Measurements from ENCODE around the gene KRT77.

Gene KRT77

DNA sequence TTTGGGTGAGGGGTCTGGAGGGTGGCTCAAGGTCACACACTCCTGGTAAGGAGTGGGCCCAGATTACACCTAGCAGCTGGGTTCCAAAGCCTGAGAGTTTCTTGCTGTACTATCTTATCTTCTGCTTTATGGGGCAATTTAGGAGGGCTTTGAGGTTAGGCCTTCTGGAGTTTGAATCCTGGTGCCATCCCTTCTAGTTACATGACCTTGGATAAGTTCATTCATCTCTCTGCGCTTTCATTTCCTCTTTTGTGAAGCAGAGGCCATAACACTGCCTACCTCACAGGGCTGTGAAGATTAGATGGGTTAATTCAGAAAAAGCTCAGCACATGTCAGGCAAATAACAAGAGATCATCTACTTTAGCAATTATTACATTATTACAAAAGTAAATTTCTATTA lies 7.4 kb upstream of the KRT77 start:
- DNase-seq = no peak
- no peak for TF ChIP-seq CTCF (IDR thresholded peaks at IDR 0.05; ENCODE audit: low read depth, low read length)
- H3K9me3 ChIP-seq = no peaks in the 10 kb centered on the region
- no peaks in the 10 kb centered on the region for H3K36me3 ChIP-seq
- H3K27me3 ChIP-seq = peaks cover 31% of the 10 kb centered on the region
- H3K4me1 ChIP-seq = no peaks in the 10 kb centered on the region
- no peak overlapping the region for H3K4me3 ChIP-seq (ENCODE audit: low read depth, low read length)

DNA sequence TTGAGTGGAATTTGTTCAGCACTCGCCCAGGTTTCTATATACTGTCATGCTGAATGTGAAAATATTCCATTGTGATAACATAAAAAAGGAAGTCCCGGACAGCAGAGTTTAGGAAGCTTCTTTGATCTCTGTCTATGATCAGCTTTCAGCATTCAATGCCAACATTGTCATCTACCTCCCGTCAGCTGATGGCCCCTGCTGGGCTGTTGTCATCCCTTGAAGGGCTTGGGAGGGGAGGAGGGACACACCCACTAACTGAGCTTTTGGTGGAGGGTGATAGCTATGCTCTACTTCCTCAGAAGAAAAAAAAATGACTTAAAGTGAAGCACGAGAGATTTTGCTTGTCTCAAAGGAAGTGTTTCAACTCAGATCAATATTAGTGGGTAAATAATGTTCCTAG lies 4.7 kb upstream of the KRT77 start:
- H3K36me3 ChIP-seq = no peaks in the 10 kb centered on the region
- H3K4me3 ChIP-seq (ENCODE audit: low read depth, low read length) = no peak overlapping the region
- no peaks in the 10 kb centered on the region for H3K4me1 ChIP-seq
- no peaks in the 10 kb centered on the region for H3K9me3 ChIP-seq
- H3K27me3 ChIP-seq = peaks cover 11% of the 10 kb centered on the region
- no peak for DNase-seq
- no peak for TF ChIP-seq CTCF (IDR thresholded peaks at IDR 0.05; ENCODE audit: low read depth, low read length)

DNA sequence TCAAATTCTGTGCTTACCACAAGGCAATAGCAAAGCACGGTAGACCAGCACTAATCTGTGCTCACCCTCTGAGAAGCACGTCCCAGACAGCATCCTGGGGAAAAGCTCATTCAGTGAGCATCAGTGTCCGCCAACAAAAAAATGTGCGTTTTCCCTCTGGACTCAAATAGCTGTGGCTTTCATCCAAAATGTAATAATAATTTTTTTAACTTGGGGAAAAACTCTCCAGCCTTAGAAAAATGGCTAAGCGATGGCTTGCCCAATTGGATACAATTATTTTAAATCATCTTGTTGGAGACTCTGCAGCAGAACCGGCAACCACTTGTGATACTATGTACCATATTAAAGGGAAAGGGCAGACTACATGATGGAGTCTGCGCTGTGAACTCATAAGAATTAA lies 1.1 kb upstream of the KRT77 start:
- no peak for DNase-seq
- H3K4me3 ChIP-seq (ENCODE audit: low read depth, low read length) = no peak overlapping the region
- H3K36me3 ChIP-seq = no peaks in the 10 kb centered on the region
- H3K4me1 ChIP-seq = no peaks in the 10 kb centered on the region
- H3K9me3 ChIP-seq = no peaks in the 10 kb centered on the region
- no peak for TF ChIP-seq CTCF (IDR thresholded peaks at IDR 0.05; ENCODE audit: low read depth, low read length)
- peaks cover 8% of the 10 kb centered on the region for H3K27me3 ChIP-seq

DNA sequence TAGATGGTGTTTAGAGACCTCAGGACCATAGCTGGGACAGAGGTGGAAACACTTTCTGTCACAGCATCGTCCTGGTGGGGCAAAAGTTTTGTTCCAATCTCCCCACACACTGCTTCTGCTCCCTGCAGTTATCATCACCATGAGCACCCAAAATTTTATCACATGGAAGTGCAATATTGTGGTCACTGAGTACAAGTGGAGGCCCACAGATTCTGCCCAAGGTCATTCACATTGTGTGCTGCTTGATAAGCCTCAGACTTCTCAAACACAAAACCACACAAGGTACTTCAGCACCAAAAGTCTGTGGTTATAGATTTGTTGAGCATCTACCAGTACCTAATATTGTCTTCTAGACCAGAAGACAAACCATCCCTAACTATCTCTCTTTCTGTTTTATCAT lies 554 bp upstream of the KRT77 start:
- H3K36me3 ChIP-seq = no peaks in the 10 kb centered on the region
- peaks cover 8% of the 10 kb centered on the region for H3K27me3 ChIP-seq
- H3K4me3 ChIP-seq (ENCODE audit: low read depth, low read length) = no peak overlapping the region
- no peaks in the 10 kb centered on the region for H3K4me1 ChIP-seq
- no peak for DNase-seq
- no peak for TF ChIP-seq CTCF (IDR thresholded peaks at IDR 0.05; ENCODE audit: low read depth, low read length)
- H3K9me3 ChIP-seq = no peaks in the 10 kb centered on the region

GRCh38 chr12:52702338-52702737 lies 986 bp downstream of the KRT77 start:
- H3K27me3 ChIP-seq = peaks cover 8% of the 10 kb centered on the region

GRCh38 chr12:52701281-52701680 lies 2.0 kb downstream of the KRT77 start:
- Histone ChIP-seq H3K27me3 (peaks cover 8% of the 10 kb centered on the region), H3K4me3 (ENCODE audit: low read depth, low read length) (no peak overlapping the region), H3K4me1 (no peaks in the 10 kb centered on the region), H3K9me3 (no peaks in the 10 kb centered on the region), H3K36me3 (no peaks in the 10 kb centered on the region)
- TF ChIP-seq CTCF (IDR thresholded peaks at IDR 0.05; ENCODE audit: low read depth, low read length) = no peak
- DNase-seq = no peak

More at GRCh38 chr12:52702338-52702737, 986 bp downstream of the KRT77 start:
- DNase-seq = no peak
- Histone ChIP-seq H3K9me3 (no peaks in the 10 kb centered on the region), H3K4me3 (ENCODE audit: low read depth, low read length) (no peak overlapping the region), H3K4me1 (no peaks in the 10 kb centered on the region), H3K36me3 (no peaks in the 10 kb centered on the region)
- no peak for TF ChIP-seq CTCF (IDR thresholded peaks at IDR 0.05; ENCODE audit: low read depth, low read length)

All from BE2C (cell line).